Measurements from ENCODE around the gene SMNDC1. TPM values are rescaled to one million over a fixed set of nuclear protein-coding genes. Genes with fewer than 3 reads are reported as not detected.
"Not testable (repeated sequence)": the region's sequence is repeated elsewhere in the genome, so short reads cannot be mapped to it uniquely, and the experiment has no call there.

Gene SMNDC1
- total RNA-seq, 1 experiment from 2014 or later = 48.2 TPM

- Mint-ChIP-seq H3K4me3 (ENCODE audit: unreplicated experiment) (no peak overlapping the region), H3K9me3 (ENCODE audit: unreplicated experiment) (no peaks in the 10 kb centered on the region), H3K27ac (ENCODE audit: low read depth, unreplicated experiment) (no peak overlapping the region), H3K4me1 (ENCODE audit: insufficient read depth, unreplicated experiment) (no peaks in the 10 kb centered on the region), H3K36me3 (ENCODE audit: insufficient read depth, unreplicated experiment) (peaks cover 11% of the 10 kb centered on the region), H3K27me3 (ENCODE audit: insufficient read depth, unreplicated experiment) (no peaks in the 10 kb centered on the region)
- CTCF ChIA-PET = interaction anchor here (0.6 to 1.7 kb wide), 5 partner anchors 17 to 117 kb away, joined by 3 to 4 read pairs (median 4); no protein-coding TSS in a partner anchor
- no TSS peak for BruUV-seq (replicated peaks)
- POLR2A ChIA-PET = interaction anchor here (0.6 to 1.5 kb wide), 5 partner anchors 9 to 47 kb away, joined by 3 to 5 read pairs (median 3); partner anchors contain the start of gene MXI1
- no peak for TF ChIP-seq CTCF (IDR thresholded peaks at IDR 0.05; ENCODE audit: unreplicated experiment)
- intact Hi-C loops (cut with micrococcal nuclease) = no loop called here
- no peak for DNase-seq (ENCODE audit: unreplicated experiment)
Observed at GRCh38 chr10:110254467-110254866, 50.3 kb downstream of the SMNDC1 start.

GRCh38 chr10:110252151-110252550 lies 52.6 kb downstream of the SMNDC1 start:
- ChIA-PET POLR2A (no interaction called here), CTCF (no interaction called here)
- DNase-seq (ENCODE audit: unreplicated experiment) = no peak
- Mint-ChIP-seq H3K9me3 (ENCODE audit: unreplicated experiment) (no peaks in the 10 kb centered on the region), H3K4me1 (ENCODE audit: insufficient read depth, unreplicated experiment) (no peaks in the 10 kb centered on the region), H3K27me3 (ENCODE audit: insufficient read depth, unreplicated experiment) (no peaks in the 10 kb centered on the region), H3K36me3 (ENCODE audit: insufficient read depth, unreplicated experiment) (peaks cover 21% of the 10 kb centered on the region), H3K4me3 (ENCODE audit: unreplicated experiment) (no peak overlapping the region), H3K27ac (ENCODE audit: low read depth, unreplicated experiment) (no peak overlapping the region)
- no TSS peak for BruUV-seq (replicated peaks)
- intact Hi-C loops (cut with micrococcal nuclease) = no loop called here
- no peak for TF ChIP-seq CTCF (IDR thresholded peaks at IDR 0.05; ENCODE audit: unreplicated experiment)

- H3K27me3 Mint-ChIP-seq (ENCODE audit: insufficient read depth, unreplicated experiment); POLR2A ChIA-PET: not testable (repeated sequence)
Observed at GRCh38 chr10:110251392-110251791, 53.3 kb downstream of the SMNDC1 start.

GRCh38 chr10:110249489-110249888 lies 55.2 kb downstream of the SMNDC1 start:
- ChIA-PET CTCF (interaction anchor here (1.0 kb wide), 1 partner anchor 14 kb away, joined by 3 read pairs; no protein-coding TSS in a partner anchor), POLR2A (interaction anchor here (0.6 kb wide), 1 partner anchor 11 kb away, joined by 3 read pairs; no protein-coding TSS in a partner anchor)
- H3K9me3 Mint-ChIP-seq (ENCODE audit: unreplicated experiment); H3K27ac Mint-ChIP-seq (ENCODE audit: low read depth, unreplicated experiment); H3K4me3 Mint-ChIP-seq (ENCODE audit: unreplicated experiment); DNase-seq (ENCODE audit: unreplicated experiment); intact Hi-C loops (cut with micrococcal nuclease); BruUV-seq (replicated peaks); H3K27me3 Mint-ChIP-seq (ENCODE audit: insufficient read depth, unreplicated experiment); H3K4me1 Mint-ChIP-seq (ENCODE audit: insufficient read depth, unreplicated experiment): not testable (repeated sequence)
- H3K36me3 Mint-ChIP-seq (ENCODE audit: insufficient read depth, unreplicated experiment) = peaks cover 12% of the 10 kb centered on the region

More at GRCh38 chr10:110251392-110251791, 53.3 kb downstream of the SMNDC1 start:
- BruUV-seq (replicated peaks); H3K4me1 Mint-ChIP-seq (ENCODE audit: insufficient read depth, unreplicated experiment); H3K4me3 Mint-ChIP-seq (ENCODE audit: unreplicated experiment); intact Hi-C loops (cut with micrococcal nuclease); H3K9me3 Mint-ChIP-seq (ENCODE audit: unreplicated experiment); H3K27ac Mint-ChIP-seq (ENCODE audit: low read depth, unreplicated experiment); DNase-seq (ENCODE audit: unreplicated experiment): not testable (repeated sequence)
- CTCF ChIA-PET = interaction anchor here (0.7 kb wide), 1 partner anchor 28 kb away, joined by 7 read pairs; no protein-coding TSS in a partner anchor
- H3K36me3 Mint-ChIP-seq (ENCODE audit: insufficient read depth, unreplicated experiment) = peaks cover 19% of the 10 kb centered on the region

- POLR2A ChIA-PET; CTCF ChIA-PET; H3K9me3 Mint-ChIP-seq (ENCODE audit: unreplicated experiment); H3K27ac Mint-ChIP-seq (ENCODE audit: low read depth, unreplicated experiment); DNase-seq (ENCODE audit: unreplicated experiment); BruUV-seq (replicated peaks); H3K4me3 Mint-ChIP-seq (ENCODE audit: unreplicated experiment); H3K4me1 Mint-ChIP-seq (ENCODE audit: insufficient read depth, unreplicated experiment); intact Hi-C loops (cut with micrococcal nuclease); H3K27me3 Mint-ChIP-seq (ENCODE audit: insufficient read depth, unreplicated experiment): not testable (repeated sequence)
- peaks cover 12% of the 10 kb centered on the region for H3K36me3 Mint-ChIP-seq (ENCODE audit: insufficient read depth, unreplicated experiment)
Observed at GRCh38 chr10:110247833-110248232, 56.9 kb downstream of the SMNDC1 start.

Data from MCF 10A (cell line).